ENCODE measurements around the gene PIP4K2A.
"Not testable (repeated sequence)": the region's sequence is repeated elsewhere in the genome, so short reads cannot be mapped to it uniquely, and the experiment has no call there.

The PIP4K2A gene

GRCh38 chr10:22693371-22693784 is 21.0 kb downstream of the PIP4K2A start:
- Histone ChIP-seq H3K27me3 (ENCODE audit: insufficient read depth, low read length) (no peaks in the 10 kb centered on the region), H3K23ac (ENCODE audit: low read length) (no peak overlapping the region), H3K14ac (ENCODE audit: low read length) (no peak overlapping the region), H2BK5ac (ENCODE audit: low read depth, low read length, poor library complexity) (no peak overlapping the region), H3K4ac (ENCODE audit: low read depth, low read length) (no peak overlapping the region), H4K12ac (ENCODE audit: low read depth, low read length) (no peak overlapping the region), H3K4me2 (ENCODE audit: low read length) (no peak overlapping the region), H3K79me1 (ENCODE audit: low read length) (no peaks in the 10 kb centered on the region), H2AK5ac (ENCODE audit: low read length) (no peak overlapping the region), H3K4me3 (ENCODE audit: low read depth, low read length) (no peak overlapping the region), H4K8ac (ENCODE audit: low read depth, low read length) (no peak overlapping the region), H3K18ac (ENCODE audit: low read length) (no peak overlapping the region), H3K36me3 (ENCODE audit: control insufficient read depth in 1 of 2, insufficient read depth in 2 of 2, low read length in 2 of 2) (no peaks in the 10 kb centered on the region), H3K27ac (ENCODE audit: low read depth, low read length) (no peak overlapping the region), H4K91ac (ENCODE audit: low read depth, low read length) (no peak overlapping the region), H3K9ac (ENCODE audit: low read length) (no peak overlapping the region), H3K79me2 (ENCODE audit: control insufficient read depth, insufficient read depth, low read length, poor library complexity) (peaks cover 9% of the 10 kb centered on the region), H2BK12ac (ENCODE audit: low read length) (no peak overlapping the region), H2BK120ac (ENCODE audit: insufficient read depth, low read length, poor library complexity) (no peak overlapping the region), H2AFZ (ENCODE audit: insufficient read depth, low read length, poor library complexity) (no peak overlapping the region), H3K9me3 (ENCODE audit: insufficient read depth, low read depth, low read length) (no peaks in the 10 kb centered on the region), H3K4me1 (ENCODE audit: control insufficient read depth in 1 of 2, insufficient read depth in 2 of 2, low read length in 2 of 2) (no peaks in the 10 kb centered on the region)
- WGBS (ENCODE audit: extremely low coverage, insufficient coverage, insufficient read length), result no CpG with 5 or more reads among the region's 5 CpGs
- DNase-seq, result no peak

GRCh38 chr10:22692119-22692518 is 22.3 kb downstream of the PIP4K2A start:
- not testable (repeated sequence) for H3K23ac ChIP-seq (ENCODE audit: low read length); H3K79me2 ChIP-seq (ENCODE audit: control insufficient read depth, insufficient read depth, low read length, poor library complexity); H3K14ac ChIP-seq (ENCODE audit: low read length); H3K4ac ChIP-seq (ENCODE audit: low read depth, low read length); H3K27me3 ChIP-seq (ENCODE audit: insufficient read depth, low read length); H3K18ac ChIP-seq (ENCODE audit: low read length); H2AFZ ChIP-seq (ENCODE audit: insufficient read depth, low read length, poor library complexity); H3K9ac ChIP-seq (ENCODE audit: low read length); H3K4me3 ChIP-seq (ENCODE audit: low read depth, low read length); H2BK120ac ChIP-seq (ENCODE audit: insufficient read depth, low read length, poor library complexity); H3K4me1 ChIP-seq (ENCODE audit: control insufficient read depth in 1 of 2, insufficient read depth in 2 of 2, low read length in 2 of 2); H3K27ac ChIP-seq (ENCODE audit: low read depth, low read length); H3K79me1 ChIP-seq (ENCODE audit: low read length); DNase-seq; H3K36me3 ChIP-seq (ENCODE audit: control insufficient read depth in 1 of 2, insufficient read depth in 2 of 2, low read length in 2 of 2); H4K12ac ChIP-seq (ENCODE audit: low read depth, low read length); H3K9me3 ChIP-seq (ENCODE audit: insufficient read depth, low read depth, low read length); H2AK5ac ChIP-seq (ENCODE audit: low read length); H2BK5ac ChIP-seq (ENCODE audit: low read depth, low read length, poor library complexity); H4K91ac ChIP-seq (ENCODE audit: low read depth, low read length); H3K4me2 ChIP-seq (ENCODE audit: low read length); H2BK12ac ChIP-seq (ENCODE audit: low read length); H4K8ac ChIP-seq (ENCODE audit: low read depth, low read length)
- no CpG with 5 or more reads among the region's 5 CpGs for WGBS (ENCODE audit: extremely low coverage, insufficient coverage, insufficient read length)

GRCh38 chr10:22690614-22691431 is 23.6 kb downstream of the PIP4K2A start:
- peaks cover 2% of the 10 kb centered on the region in 2 experiments for H3K4me1 ChIP-seq (ENCODE audit: control insufficient read depth in 1 of 2, insufficient read depth in 2 of 2, low read length in 2 of 2)
- no peak overlapping the region for H4K91ac ChIP-seq (ENCODE audit: low read depth, low read length)
- no peak overlapping the region for H2AFZ ChIP-seq (ENCODE audit: insufficient read depth, low read length, poor library complexity)
- peak overlapping the region; percentile 15 for H3K4ac ChIP-seq (ENCODE audit: low read depth, low read length)
- no peaks in the 10 kb centered on the region for H3K79me1 ChIP-seq (ENCODE audit: low read length)
- no peak overlapping the region for H4K12ac ChIP-seq (ENCODE audit: low read depth, low read length)
- H4K8ac ChIP-seq (ENCODE audit: low read depth, low read length), result no peak overlapping the region
- H3K23ac ChIP-seq (ENCODE audit: low read length), result no peak overlapping the region
- no peak overlapping the region for H3K4me3 ChIP-seq (ENCODE audit: low read depth, low read length)
- H3K14ac ChIP-seq (ENCODE audit: low read length), result no peak overlapping the region
- H2BK120ac ChIP-seq (ENCODE audit: insufficient read depth, low read length, poor library complexity), result no peak overlapping the region
- peak in 1 of 2 donors; percentile 35 for DNase-seq
- H3K18ac ChIP-seq (ENCODE audit: low read length), result no peak overlapping the region
- whole genome bisulfite sequencing (ENCODE audit: extremely low coverage, insufficient coverage, insufficient read length), result no CpG with 5 or more reads among the region's 9 CpGs
- no peak overlapping the region for H3K27ac ChIP-seq (ENCODE audit: low read depth, low read length)
- H3K27me3 ChIP-seq (ENCODE audit: insufficient read depth, low read length), result no peaks in the 10 kb centered on the region
- H2BK12ac ChIP-seq (ENCODE audit: low read length), result no peak overlapping the region
- no peak overlapping the region for H3K9ac ChIP-seq (ENCODE audit: low read length)
- H3K9me3 ChIP-seq (ENCODE audit: insufficient read depth, low read depth, low read length), result no peaks in the 10 kb centered on the region
- no peaks in the 10 kb centered on the region for H3K36me3 ChIP-seq (ENCODE audit: control insufficient read depth in 1 of 2, insufficient read depth in 2 of 2, low read length in 2 of 2)
- no peak overlapping the region for H2BK5ac ChIP-seq (ENCODE audit: low read depth, low read length, poor library complexity)
- H3K79me2 ChIP-seq (ENCODE audit: control insufficient read depth, insufficient read depth, low read length, poor library complexity), result peaks cover 8% of the 10 kb centered on the region
- H2AK5ac ChIP-seq (ENCODE audit: low read length), result no peak overlapping the region
- no peak overlapping the region for H3K4me2 ChIP-seq (ENCODE audit: low read length)

GRCh38 chr10:22690158-22690557 is 24.2 kb downstream of the PIP4K2A start:
- Histone ChIP-seq H3K4me2 (ENCODE audit: low read length) (no peak overlapping the region), H2BK5ac (ENCODE audit: low read depth, low read length, poor library complexity) (no peak overlapping the region), H3K14ac (ENCODE audit: low read length) (no peak overlapping the region), H3K4ac (ENCODE audit: low read depth, low read length) (peak overlapping the region; percentile 52), H3K23ac (ENCODE audit: low read length) (no peak overlapping the region), H3K79me2 (ENCODE audit: control insufficient read depth, insufficient read depth, low read length, poor library complexity) (peaks cover 11% of the 10 kb centered on the region), H3K27ac (ENCODE audit: low read depth, low read length) (no peak overlapping the region), H3K4me1 (ENCODE audit: control insufficient read depth in 1 of 2, insufficient read depth in 2 of 2, low read length in 2 of 2) (peaks cover 2 to 6% of the 10 kb centered on the region in 2 experiments), H4K8ac (ENCODE audit: low read depth, low read length) (no peak overlapping the region), H3K4me3 (ENCODE audit: low read depth, low read length) (no peak overlapping the region), H3K27me3 (ENCODE audit: insufficient read depth, low read length) (no peaks in the 10 kb centered on the region), H3K9me3 (ENCODE audit: insufficient read depth, low read depth, low read length) (no peaks in the 10 kb centered on the region), H3K79me1 (ENCODE audit: low read length) (no peaks in the 10 kb centered on the region), H3K9ac (ENCODE audit: low read length) (no peak overlapping the region), H2AK5ac (ENCODE audit: low read length) (no peak overlapping the region), H3K36me3 (ENCODE audit: control insufficient read depth in 1 of 2, insufficient read depth in 2 of 2, low read length in 2 of 2) (no peaks in the 10 kb centered on the region), H2BK120ac (ENCODE audit: insufficient read depth, low read length, poor library complexity) (no peak overlapping the region), H4K12ac (ENCODE audit: low read depth, low read length) (no peak overlapping the region), H3K18ac (ENCODE audit: low read length) (no peak overlapping the region), H4K91ac (ENCODE audit: low read depth, low read length) (no peak overlapping the region), H2BK12ac (ENCODE audit: low read length) (no peak overlapping the region), H2AFZ (ENCODE audit: insufficient read depth, low read length, poor library complexity) (no peak overlapping the region)
- no CpG with 5 or more reads among the region's 2 CpGs for WGBS (ENCODE audit: extremely low coverage, insufficient coverage, insufficient read length)
- no peak for DNase-seq

Measured in trophoblast cell (in vitro differentiated cells and primary cell).